Upper lobe of left lung (tissue), 4 donors: ENCODE results near the gene GFOD1.

Experiments
- EP300 ChIP-seq, 4 donors: sonication (generic); formaldehyde crosslinking; IDR thresholded peaks; one replicate each; pipeline ENCODE4 v1.5.1; 2017; ENCODE audit warnings: antibody characterized with exemption in 4 of 4, control low read depth in 2 of 4
- POLR2A ChIP-seq, 4 donors: fragments of 450-650 bp; IDR thresholded peaks; one replicate each; pipeline ENCODE4 v1.5.1; 2016 to 2017; ENCODE audit warnings: antibody characterized with exemption in 4 of 4, mild to moderate bottlenecking in 2 of 4
- POLR2AphosphoS5 ChIP-seq, 2 donors: sonication (generic); formaldehyde crosslinking; IDR thresholded peaks; one replicate each; pipeline ENCODE4 v1.5.1; 2017; ENCODE audit warnings: antibody characterized with exemption in 2 of 2
- TF ChIP-seq, protein P1 (sequence below), 6 experiments: fragments of 450-650 bp in 4 of 6; fragments of 200-600 bp in 2 of 6; sonication (generic) in 2 of 6; IDR thresholded peaks; one replicate each; pipeline ENCODE4 v1.5.1; 2016 to 2019; ENCODE audit warnings: antibody characterized with exemption in 6 of 6

DNA sequence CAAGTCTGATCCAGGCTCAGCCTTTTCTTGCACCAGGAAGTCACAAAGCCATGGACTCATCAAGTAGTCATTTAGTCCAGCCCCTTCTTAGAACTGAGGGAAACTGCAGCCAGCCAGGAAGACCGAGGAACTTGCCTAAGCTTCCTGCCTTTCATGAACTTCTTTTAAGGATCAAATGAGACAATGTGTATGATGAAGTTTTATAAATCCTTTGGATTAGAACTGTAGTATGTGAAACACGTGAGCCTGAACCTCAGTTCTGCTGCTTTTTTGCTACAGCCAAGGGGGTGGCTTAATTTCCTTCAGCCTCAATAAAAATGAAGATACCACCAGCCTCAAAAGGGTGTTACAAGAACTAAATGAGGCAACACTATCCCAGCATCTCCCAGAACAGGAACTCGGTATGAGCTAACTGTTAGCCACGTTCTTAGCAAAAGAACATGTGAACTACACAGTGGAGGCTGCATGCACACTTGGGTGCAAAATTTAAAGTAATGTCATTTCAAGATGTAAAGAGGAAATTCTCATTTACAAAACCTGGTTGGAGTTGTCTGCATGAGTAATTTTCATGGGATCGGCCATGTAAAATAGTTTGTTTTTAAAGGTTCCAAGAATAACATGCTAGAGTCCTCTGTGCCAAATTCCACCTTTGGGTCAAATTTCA, 83.0 kb downstream of the GFOD1 start:
- TF ChIP-seq POLR2A (IDR thresholded peaks at IDR 0.05) (no peak), EP300 (IDR thresholded peaks at IDR 0.05) (peak in 2 of 4 donors; percentile 8 to 60), POLR2AphosphoS5 (IDR thresholded peaks at IDR 0.05) (peak; percentile 23 to 65)
- TF ChIP-seq, protein P1, sequence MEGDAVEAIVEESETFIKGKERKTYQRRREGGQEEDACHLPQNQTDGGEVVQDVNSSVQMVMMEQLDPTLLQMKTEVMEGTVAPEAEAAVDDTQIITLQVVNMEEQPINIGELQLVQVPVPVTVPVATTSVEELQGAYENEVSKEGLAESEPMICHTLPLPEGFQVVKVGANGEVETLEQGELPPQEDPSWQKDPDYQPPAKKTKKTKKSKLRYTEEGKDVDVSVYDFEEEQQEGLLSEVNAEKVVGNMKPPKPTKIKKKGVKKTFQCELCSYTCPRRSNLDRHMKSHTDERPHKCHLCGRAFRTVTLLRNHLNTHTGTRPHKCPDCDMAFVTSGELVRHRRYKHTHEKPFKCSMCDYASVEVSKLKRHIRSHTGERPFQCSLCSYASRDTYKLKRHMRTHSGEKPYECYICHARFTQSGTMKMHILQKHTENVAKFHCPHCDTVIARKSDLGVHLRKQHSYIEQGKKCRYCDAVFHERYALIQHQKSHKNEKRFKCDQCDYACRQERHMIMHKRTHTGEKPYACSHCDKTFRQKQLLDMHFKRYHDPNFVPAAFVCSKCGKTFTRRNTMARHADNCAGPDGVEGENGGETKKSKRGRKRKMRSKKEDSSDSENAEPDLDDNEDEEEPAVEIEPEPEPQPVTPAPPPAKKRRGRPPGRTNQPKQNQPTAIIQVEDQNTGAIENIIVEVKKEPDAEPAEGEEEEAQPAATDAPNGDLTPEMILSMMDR (IDR thresholded peaks at IDR 0.05) = no peak
